Measurements from ENCODE around the gene HHAT. TPM values are rescaled to one million over a fixed set of nuclear protein-coding genes. Genes with fewer than 3 reads are reported as not detected.
"Not testable (repeated sequence)": the region's sequence is repeated elsewhere in the genome, so short reads cannot be mapped to it uniquely, and the experiment has no call there.

The HHAT gene
- total and polyA plus RNA-seq, 2 of the 4 experiments (the other 2 are of a cell fraction), result 1.7 to 2.5 TPM

DNA sequence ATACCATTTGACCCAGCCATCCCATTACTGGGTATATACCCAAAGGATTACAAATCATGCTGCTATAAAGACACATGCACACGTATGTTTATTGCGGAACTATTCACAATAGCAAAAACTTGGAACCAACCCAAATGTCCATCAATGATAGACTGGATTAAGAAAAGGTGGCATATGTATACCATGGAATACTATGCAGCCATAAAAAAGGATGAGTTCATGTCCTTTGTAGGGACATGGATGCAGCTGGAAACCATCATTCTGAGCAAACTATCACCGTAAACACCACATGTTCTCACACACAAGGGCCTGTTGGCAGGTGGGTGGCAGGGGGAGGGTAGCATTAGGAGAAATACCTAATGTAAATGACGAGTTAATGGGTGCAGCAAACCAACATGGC lies 332.8 kb downstream of the HHAT start:
- H2BK5ac ChIP-seq (ENCODE audit: low read depth, low read length, poor library complexity, severe bottlenecking); H3K4me1 ChIP-seq (ENCODE audit: control insufficient read depth, insufficient read depth, low read length); H3K4me3 ChIP-seq (ENCODE audit: insufficient read depth, low read depth, low read length); H3K9ac ChIP-seq (ENCODE audit: low read depth, low read length); H3K18ac ChIP-seq (ENCODE audit: low read depth, low read length); BruUV-seq (replicated peaks); in situ Hi-C loops (cut with MboI; ENCODE audit: low sequenced_read_pairs); DNase-seq; H3K23ac ChIP-seq (ENCODE audit: low read depth, low read length); H3K36me3 ChIP-seq (ENCODE audit: control insufficient read depth, insufficient read depth, low read length); H3K4ac ChIP-seq (ENCODE audit: low read depth, low read length); H3K9me3 ChIP-seq (ENCODE audit: control insufficient read depth, insufficient read depth, low read length); CTCF ChIA-PET; H2AK9ac ChIP-seq (replicated peaks; ENCODE audit: low read depth, low read length, poor library complexity); H4K91ac ChIP-seq (ENCODE audit: insufficient read depth, low read depth, low read length); POLR2A ChIA-PET (ENCODE audit: unreplicated experiment); H4K20me1 ChIP-seq (ENCODE audit: insufficient read depth, low read length); H4K5ac ChIP-seq (ENCODE audit: low read depth, low read length); H2BK20ac ChIP-seq (ENCODE audit: low read depth, low read length); H2BK15ac ChIP-seq (ENCODE audit: low read depth, low read length); H3K27me3 ChIP-seq (ENCODE audit: control insufficient read depth, insufficient read depth, low read length); H2AK5ac ChIP-seq (ENCODE audit: low read depth, low read length); H3K4me2 ChIP-seq (ENCODE audit: low read depth, low read length); intact Hi-C loops (cut with micrococcal nuclease); H3K9me1 ChIP-seq (ENCODE audit: insufficient read depth, low read length); H3K56ac ChIP-seq (ENCODE audit: extremely low read depth, insufficient read depth, low read length); H2AFZ ChIP-seq (replicated peaks; ENCODE audit: low read length, poor library complexity); H2BK120ac ChIP-seq (ENCODE audit: low read depth, low read length); H4K8ac ChIP-seq (ENCODE audit: low read depth in 2 of 2, low read length in 2 of 2); H3K14ac ChIP-seq (replicated peaks; ENCODE audit: low read depth, low read length); H3K27ac ChIP-seq (ENCODE audit: insufficient read depth, low read length); H3K79me1 ChIP-seq (ENCODE audit: low read depth in 1 of 2, low read length in 2 of 2); ATAC-seq (ENCODE audit: low read depth); dilution Hi-C loops (cut with HindIII; ENCODE audit: low sequenced_read_pairs, unreplicated experiment): not testable (repeated sequence)
- WGBS, 2 experiments (ENCODE audit: extremely low coverage in 2 of 2, insufficient read length in 1 of 2), result no CpG with 5 or more reads among the region's 4 CpGs
